Lower lobe of right lung (tissue), 2 donors: ENCODE results near the gene IZUMO1R. TPM values are rescaled to one million over a fixed set of nuclear protein-coding genes. Genes with fewer than 3 reads are reported as not detected.
A peak's percentile ranks its signal among the peaks of the same experiment; 100 is the strongest.

ENCODE experiments used
- ATAC-seq, 2 donors: fragments of 200-7000 bp; cut with Tn5 transposase; one replicate each; pipeline ENCODE4 v1.9.1; 2020 to 2022; ENCODE audit warnings: mild to moderate bottlenecking in 2 of 2, moderate library complexity in 2 of 2
- DNase-seq: peaks from one replicate; pipeline ENCODE4 v3.0.0-alpha.2; 2020
- H3K27ac ChIP-seq: fragments of 200-600 bp; one replicate; pipeline ENCODE4 v1.8.0; 2022
- H3K27me3 ChIP-seq: fragments of 200-600 bp; one replicate; pipeline ENCODE4 v1.8.0; 2022; ENCODE audit warnings: low read depth
- H3K36me3 ChIP-seq: fragments of 200-600 bp; one replicate; pipeline ENCODE4 v1.8.0; 2022; ENCODE audit warnings: mild to moderate bottlenecking
- H3K4me1 ChIP-seq: fragments of 200-600 bp; one replicate; pipeline ENCODE4 v1.8.0; 2022
- H3K4me3 ChIP-seq: fragments of 200-600 bp; one replicate; pipeline ENCODE4 v1.8.0; 2022; ENCODE audit warnings: mild to moderate bottlenecking
- H3K9me3 ChIP-seq: fragments of 200-600 bp; one replicate; pipeline ENCODE4 v1.8.0; 2022
- CTCF ChIP-seq: fragments of 200-600 bp; IDR thresholded peaks from one replicate; pipeline ENCODE4 v1.8.0; 2022; ENCODE audit warnings: antibody characterized with exemption, mild to moderate bottlenecking
- intact Hi-C: fragments of 100-400 bp; cut with DNase I; formaldehyde crosslinking; loops from one replicate; pipeline ENCODE4 v1.11.0; 2022
- total RNA-seq: library from RNA; stranded (reverse); fragmentation: NEBNext Ultra II Directional; extraction: Animal tissue kit (Norgen Biotek cat#: 25700); gene quantifications from one replicate; pipeline ENCODE4 v1.2.1, GENCODE V29; 2021
- donor health status: DM: no; HTN: yes; CAD: no; lungs with severe emphysema.

Gene IZUMO1R
- total RNA-seq, 1 donor from 2014 or later, result not detected

- ATAC-seq (no peak), DNase-seq (no peak)
- no peaks in the 10 kb centered on the region for H3K27me3 ChIP-seq
- no peak overlapping the region for H3K4me3 ChIP-seq
- no peaks in the 10 kb centered on the region for H3K36me3 ChIP-seq
- no peaks in the 10 kb centered on the region for H3K9me3 ChIP-seq
- no peaks in the 10 kb centered on the region for H3K4me1 ChIP-seq
- intact Hi-C loops, result no loop called here
- TF ChIP-seq CTCF, result no peak
- no peak overlapping the region for H3K27ac ChIP-seq
Measured at GRCh38 chr11:94322501-94322900, 18.1 kb downstream of the IZUMO1R start.

- H3K36me3 ChIP-seq, result no peaks in the 10 kb centered on the region
- no peaks in the 10 kb centered on the region for H3K27me3 ChIP-seq
- DNase-seq (no peak), ATAC-seq (peak; percentile 48 to 54)
- H3K9me3 ChIP-seq, result no peaks in the 10 kb centered on the region
- TF ChIP-seq CTCF, result peak; percentile 42
- H3K4me1 ChIP-seq, result no peaks in the 10 kb centered on the region
- no peak overlapping the region for H3K27ac ChIP-seq
- intact Hi-C loops, result no loop called here
- no peak overlapping the region for H3K4me3 ChIP-seq
Measured at GRCh38 chr11:94325681-94326080, 21.3 kb downstream of the IZUMO1R start.

GRCh38 chr11:94326947-94327346 is 22.6 kb downstream of the IZUMO1R start:
- intact Hi-C loops, result no loop called here

GRCh38 chr11:94328587-94329080 is 24.3 kb downstream of the IZUMO1R start:
- no peak for DNase-seq
- Histone ChIP-seq H3K27ac (no peak overlapping the region), H3K36me3 (no peaks in the 10 kb centered on the region), H3K4me1 (no peaks in the 10 kb centered on the region), H3K9me3 (no peaks in the 10 kb centered on the region), H3K27me3 (no peaks in the 10 kb centered on the region), H3K4me3 (no peak overlapping the region)
- TF ChIP-seq CTCF, result no peak
- ATAC-seq, result peak in 1 of 2 donors; percentile 50
- intact Hi-C loops, result no loop called here

More at GRCh38 chr11:94326947-94327346, 22.6 kb downstream of the IZUMO1R start:
- H3K4me1 ChIP-seq, result no peaks in the 10 kb centered on the region
- no peaks in the 10 kb centered on the region for H3K36me3 ChIP-seq
- no peak for DNase-seq
- H3K4me3 ChIP-seq, result no peak overlapping the region
- H3K27me3 ChIP-seq, result no peaks in the 10 kb centered on the region
- peak in 1 of 2 donors; percentile 50 for ATAC-seq
- no peak for TF ChIP-seq CTCF
- H3K27ac ChIP-seq, result no peak overlapping the region
- no peaks in the 10 kb centered on the region for H3K9me3 ChIP-seq

- no peaks in the 10 kb centered on the region for H3K36me3 ChIP-seq
- DNase-seq (no peak), ATAC-seq (no peak)
- H3K9me3 ChIP-seq, result no peaks in the 10 kb centered on the region
- no peaks in the 10 kb centered on the region for H3K27me3 ChIP-seq
- no peak overlapping the region for H3K27ac ChIP-seq
- H3K4me3 ChIP-seq, result no peak overlapping the region
- intact Hi-C loops, result no loop called here
- H3K4me1 ChIP-seq, result no peaks in the 10 kb centered on the region
- TF ChIP-seq CTCF, result no peak
Measured at GRCh38 chr11:94329501-94329900, 25.1 kb downstream of the IZUMO1R start.

- ATAC-seq (no peak), DNase-seq (no peak)
- intact Hi-C loops, result no loop called here
- TF ChIP-seq CTCF, result no peak
- H3K4me1 ChIP-seq, result no peaks in the 10 kb centered on the region
- H3K27ac ChIP-seq, result no peak overlapping the region
- H3K27me3 ChIP-seq, result no peaks in the 10 kb centered on the region
- H3K36me3 ChIP-seq, result no peaks in the 10 kb centered on the region
- no peaks in the 10 kb centered on the region for H3K9me3 ChIP-seq
- no peak overlapping the region for H3K4me3 ChIP-seq
Measured at GRCh38 chr11:94330789-94331188, 26.4 kb downstream of the IZUMO1R start.
